GM19467 (cell line): Measurements from ENCODE around the gene CDKN1C.

Source experiments
- ATAC-seq: cut with Tn5 transposase; IDR thresholded peaks from one replicate; pipeline ENCODE4 v1.9.1; 2021; ENCODE audit warnings: mild to moderate bottlenecking, moderate library complexity; ENCODE audit not compliant: unreplicated experiment

The CDKN1C gene

DNA sequence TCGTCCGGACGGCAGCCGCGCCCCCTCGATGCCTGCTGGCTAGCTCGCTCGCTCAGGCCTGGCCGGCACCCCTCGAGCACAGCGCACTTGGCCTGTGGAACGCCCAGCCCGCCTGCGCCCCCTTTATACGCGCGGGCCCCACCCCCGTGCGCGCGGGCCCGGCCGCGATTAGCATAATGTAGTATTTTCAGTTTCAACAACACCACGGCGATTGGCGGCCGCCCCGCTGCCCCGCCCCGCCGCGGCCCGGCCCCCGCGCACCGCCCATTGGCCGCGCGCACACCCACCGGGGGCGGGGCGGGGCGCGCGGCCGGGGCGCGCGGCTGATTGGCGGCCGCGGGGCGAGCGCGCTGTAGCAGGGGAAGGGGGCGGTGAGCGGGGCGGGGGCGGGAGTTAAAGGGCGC is at the start of gene CDKN1C:
CDKN1C (minus strand) TSS at position 98 of the 404 bp plus-strand sequence. CDS start 319 bp downstream, outside the sequence.
- ATAC-seq = peak; percentile 68

DNA sequence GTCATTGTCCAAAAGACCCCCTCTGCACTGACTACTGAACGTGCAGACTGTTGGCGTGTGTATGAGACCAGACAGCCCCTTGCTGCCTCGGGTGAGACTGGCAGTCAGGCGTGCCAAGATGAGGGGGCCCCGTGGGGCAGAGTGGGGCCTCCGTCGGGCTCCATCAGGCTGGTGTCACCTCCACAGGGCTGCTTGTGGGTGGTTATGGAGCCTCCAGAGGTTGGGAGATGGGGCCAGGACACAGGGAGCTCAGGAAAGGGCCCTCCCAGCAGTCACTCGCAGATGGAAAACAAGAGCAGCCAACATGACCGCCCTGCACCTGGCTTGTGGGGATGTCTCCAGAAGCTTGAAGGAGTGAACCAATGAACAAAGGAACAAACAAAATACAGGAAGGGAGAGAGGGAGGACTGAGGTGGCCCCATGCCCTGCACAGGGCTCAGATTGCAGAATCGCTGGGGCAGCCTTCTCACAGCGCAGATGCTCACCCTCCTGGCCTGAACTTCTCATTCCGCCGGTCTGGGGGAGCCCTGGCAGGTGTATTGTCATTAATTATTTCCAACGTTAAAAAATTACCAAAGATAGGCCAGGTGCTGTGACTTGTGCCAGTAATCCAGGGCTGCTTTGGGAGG is 49.1 kb upstream of the CDKN1C start:
- ATAC-seq = no peak

DNA sequence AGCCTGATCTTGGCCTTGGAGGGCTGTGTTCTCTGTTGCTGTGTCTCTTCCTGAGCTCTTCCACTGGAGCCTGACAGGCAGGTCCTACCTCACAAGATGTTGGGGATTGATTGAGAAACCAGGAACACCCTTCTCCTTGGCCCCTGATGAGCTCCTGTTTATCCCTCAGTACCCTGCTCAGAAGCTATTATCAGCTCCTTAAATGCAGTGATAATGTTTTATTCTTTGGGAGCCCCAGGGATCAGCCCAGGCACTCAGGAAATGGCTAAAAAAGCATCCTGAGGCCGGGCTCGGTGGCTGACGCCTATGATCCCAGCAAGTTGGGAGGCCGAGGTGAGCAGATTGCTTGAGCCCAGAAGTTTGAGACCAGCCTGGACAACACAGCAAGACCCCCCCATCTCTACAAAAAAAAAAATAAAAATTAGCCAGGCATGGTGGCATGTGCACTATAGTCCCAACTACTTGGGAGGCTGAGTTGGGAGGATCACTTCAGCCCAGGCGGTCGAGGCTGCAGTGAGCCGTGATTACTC is 48.5 kb upstream of the CDKN1C start:
- no peak for ATAC-seq

DNA sequence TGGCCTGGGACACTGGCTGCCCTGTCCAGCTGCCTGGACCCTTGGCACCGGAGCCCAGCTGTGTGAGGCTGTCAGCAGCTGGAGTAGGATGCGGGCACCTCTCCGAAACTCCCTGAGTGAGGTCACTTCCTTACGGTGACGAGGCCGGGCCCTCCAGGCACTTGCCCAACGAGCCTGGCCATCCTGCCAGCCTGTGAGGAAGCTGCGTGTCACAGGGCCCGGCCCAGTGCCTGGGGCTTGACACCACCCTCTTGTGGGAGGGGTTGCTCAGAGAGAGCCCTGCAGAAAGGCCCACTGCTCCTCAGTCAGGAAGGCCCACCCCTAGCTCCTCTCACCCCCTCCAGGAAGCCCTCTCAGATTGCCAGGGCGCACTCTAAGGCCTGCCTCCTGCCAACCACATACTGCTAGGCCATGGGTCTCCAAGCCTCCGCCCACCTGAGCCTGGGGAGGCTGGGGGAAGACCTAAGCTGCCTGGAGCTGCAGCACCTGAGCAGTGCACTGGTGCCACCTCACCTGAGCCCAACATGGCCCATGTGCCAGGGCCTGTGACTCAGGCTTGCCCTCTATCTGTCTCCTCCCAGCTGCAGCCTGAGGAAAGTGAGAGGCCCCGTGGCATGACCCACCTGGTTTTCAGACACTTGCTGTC is 47.9 kb upstream of the CDKN1C start:
- no peak for ATAC-seq

DNA sequence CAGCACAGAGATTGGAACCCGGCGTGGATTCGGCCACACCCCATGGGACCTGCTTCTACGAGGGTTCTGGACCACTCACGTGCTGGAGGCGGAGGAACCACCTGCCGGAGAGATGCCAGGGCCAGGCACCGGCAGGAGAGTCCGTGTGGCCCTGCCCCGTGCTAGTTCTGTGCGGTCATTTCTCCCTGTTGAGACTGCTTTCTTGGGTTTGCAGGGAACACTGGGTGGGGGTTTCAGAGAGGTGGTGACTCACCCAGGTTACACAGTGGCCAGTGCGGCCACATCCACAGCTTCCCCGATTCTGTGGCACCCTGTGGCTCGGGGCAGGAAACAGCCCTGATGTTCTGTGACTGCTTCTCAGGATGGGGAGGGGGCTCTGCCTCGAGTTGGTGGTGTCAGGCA is 47.3 kb upstream of the CDKN1C start:
- no peak for ATAC-seq

DNA sequence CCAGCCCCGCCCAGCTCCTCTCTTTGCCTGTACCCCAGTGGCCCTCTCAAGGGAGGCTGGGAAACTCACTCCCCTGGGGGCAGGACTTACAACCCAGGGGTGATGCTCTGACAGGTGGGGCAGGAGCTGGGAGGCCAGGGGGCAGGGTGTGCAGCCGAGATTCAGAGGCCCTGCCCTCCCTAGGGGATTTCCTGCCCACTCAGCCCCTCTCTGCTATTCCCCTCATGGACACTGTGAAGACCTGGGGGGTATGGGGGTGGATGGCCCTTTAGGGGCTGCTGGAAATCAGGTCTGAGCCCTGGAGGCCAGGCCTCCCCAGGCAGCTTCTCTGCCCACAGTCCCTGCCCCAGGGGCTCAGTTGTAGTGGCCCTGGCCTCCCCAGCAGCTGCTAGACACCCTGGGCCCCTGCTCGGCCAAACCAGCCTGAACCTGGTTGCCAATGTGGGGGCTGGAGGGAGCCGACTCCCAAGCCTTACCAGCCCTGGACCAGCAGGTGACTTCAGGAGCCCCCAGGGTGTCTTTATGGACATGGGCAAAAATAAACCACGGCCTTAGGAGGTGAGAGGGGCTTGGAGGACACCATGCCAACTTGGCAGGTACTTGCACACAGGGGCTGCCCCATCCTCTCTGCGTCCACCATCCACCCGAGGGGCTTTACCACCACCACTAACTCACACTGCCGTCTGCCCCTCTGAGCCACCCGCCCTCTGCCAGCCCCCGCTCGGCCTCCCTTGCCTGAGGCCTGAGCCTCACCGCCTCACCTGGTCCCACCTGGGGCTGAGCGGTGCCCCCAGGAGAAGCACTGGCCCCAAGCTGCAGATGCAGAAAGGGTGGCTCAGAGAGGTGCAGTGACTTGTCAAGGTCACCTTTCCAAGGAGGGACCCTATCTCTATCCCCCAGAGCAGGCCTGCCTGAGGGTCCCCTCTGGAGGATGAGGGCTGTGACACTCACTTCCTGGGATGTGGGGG is 46.5 kb upstream of the CDKN1C start:
- ATAC-seq = no peak

DNA sequence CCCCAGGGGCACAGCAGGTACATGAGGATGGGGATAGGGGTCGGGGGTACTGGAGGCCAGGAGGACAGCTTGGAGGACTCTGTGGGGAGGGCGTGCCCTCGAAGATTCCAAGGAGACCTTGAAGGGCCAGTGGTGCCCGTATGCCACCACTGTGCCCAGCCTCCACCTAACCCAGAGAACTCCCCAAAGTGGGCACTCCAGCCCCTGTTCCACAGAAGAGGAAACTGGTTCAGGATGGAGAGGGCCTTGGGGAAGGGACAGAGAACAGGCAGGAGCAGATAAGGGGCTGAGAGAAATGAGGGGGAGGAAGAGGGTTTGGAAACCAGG is 45.8 kb upstream of the CDKN1C start:
- no peak for ATAC-seq

DNA sequence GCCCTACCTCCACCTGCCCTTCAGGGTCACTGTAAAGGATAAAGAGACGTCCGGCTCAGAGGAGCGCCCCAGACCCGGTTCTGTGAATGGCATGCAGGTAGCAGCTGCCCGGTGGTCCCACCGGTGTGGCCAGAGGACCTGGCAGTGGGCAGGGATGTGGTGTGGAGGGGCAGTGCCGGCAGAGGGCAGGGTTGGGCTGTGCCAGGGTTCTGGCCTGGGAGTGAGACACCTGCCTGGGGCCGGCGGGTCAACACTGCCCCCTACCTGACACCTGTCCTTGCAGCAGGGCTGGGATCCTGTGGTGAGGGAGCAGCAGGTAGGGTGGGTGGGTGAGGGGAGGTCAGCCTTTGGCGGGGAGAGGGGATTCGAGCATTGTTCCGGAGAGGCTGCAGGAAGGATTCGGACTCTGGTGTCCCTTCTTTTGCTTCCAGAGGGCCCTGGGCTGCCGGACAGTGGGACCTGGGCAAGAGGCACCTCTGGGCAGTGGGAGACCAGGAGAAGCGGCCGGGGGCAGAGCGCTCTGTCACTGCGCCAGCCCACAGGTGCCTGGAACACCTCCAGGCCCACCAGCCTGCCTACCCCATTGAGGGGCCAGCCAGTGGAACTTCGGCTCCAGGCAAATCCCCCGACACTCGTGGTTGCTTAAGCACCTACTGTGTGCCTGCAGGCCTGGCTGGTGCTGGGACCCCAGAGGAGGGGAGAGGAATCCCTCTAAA is 45.3 kb upstream of the CDKN1C start:
- no peak for ATAC-seq

DNA sequence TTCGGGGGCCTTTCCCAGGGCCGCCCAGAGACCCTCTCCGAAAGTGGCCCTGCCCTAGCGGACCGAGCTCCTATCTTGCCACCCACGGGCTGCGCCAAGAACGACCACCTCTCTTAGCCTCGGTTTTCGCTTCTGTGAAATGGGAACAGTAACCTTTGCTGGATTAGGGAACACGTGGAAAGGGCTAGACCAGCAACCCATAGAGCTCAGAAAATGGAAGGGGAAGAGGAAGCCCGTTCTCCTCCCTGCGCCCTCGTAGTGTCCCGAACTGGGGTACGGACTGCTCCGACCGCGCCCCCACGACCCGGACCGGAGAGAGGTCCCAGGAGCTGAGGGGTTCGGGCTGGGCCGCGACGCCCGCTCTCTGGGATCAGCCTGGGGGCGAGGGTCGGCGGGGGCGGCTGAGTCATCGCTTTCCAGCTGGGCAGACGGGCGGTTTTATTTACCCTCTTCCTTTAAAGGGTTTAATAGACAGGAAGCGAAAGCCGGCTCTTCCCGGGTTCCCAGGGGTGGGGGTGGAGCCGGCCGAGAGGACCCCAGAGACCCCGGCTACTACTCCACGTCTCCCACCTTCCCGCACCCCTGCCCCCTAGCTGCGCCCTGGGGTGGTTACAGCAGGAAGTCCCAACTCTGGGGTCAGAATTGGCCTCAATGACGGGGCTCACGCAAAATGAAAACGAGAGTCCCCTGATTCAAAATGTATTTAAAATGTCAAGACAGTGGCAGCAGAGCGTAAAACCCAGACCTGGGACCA is 44.6 kb upstream of the CDKN1C start:
- ATAC-seq = no peak

DNA sequence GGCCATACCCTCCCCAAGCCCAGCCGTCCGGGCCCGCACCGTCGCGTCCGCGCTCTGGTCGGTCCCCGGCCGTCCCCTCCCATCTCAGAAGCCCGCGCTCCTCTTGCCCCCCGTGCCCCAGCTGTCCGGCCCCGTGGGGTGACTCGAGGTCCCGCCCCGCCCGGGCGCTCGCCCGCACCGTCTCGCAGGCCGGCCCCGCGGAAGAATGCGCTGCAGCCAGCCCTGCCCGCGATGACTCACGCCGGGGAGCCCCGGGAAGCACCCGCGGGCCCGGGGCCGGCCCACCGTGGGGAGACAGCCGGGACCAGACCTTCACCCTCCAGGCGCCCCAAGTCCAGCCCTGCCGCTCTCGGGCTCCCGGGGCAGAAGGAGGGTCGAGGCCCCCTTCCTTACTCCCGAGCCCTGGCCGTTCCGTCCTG is 44.0 kb upstream of the CDKN1C start:
- ATAC-seq = no peak

DNA sequence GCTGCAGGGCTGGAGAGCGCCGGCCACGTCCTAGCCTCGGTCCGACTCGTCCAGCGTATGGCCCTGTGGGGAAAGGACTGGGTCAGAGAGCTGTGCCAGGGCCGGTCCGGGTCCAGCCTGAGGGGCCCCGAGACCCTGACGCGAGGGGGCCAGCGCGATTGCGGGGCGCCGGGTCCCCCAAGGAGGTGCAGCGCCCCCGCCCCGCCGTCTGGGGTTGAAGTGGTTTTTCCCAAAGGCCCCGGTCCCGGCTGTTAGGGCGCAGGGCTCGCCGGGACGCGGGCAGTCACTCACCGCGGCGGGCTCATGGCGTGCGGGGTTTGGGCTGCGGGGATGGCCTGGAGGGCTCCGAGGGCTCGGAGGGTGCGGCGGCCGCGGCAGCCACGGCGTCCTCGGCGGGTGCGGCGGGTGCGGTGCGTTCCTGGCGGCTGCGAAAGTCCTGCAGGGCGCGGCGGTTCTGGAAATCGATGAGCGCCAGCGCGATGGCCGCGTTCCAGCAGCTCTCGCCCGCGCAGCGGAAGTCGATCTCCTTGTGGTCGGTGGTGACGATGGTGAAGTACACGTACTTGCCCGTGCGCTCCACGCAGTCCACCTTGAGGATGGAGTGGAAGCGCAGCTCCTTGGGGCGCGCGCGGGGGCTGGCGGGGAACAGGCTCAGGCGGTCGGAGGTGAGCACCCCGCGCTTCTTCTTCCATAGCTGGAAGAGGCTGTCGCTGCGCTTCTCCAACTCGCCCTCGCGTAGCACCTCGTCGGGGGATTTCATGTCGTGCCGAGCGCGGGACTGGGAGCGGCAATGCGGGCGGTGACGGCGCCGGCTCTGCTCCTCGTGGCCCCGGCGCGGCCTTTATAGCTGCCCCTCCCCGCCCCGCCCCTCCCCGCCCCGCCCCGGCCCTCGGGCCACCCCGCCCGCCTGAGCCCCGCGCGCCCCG is 43.3 kb upstream of the CDKN1C start, which contains the start of gene PHLDA2:
PHLDA2 (minus strand) TSS at position 816 of the 926 bp plus-strand sequence; CDS start at position 760, 56 bp downstream.
- no peak for ATAC-seq

DNA sequence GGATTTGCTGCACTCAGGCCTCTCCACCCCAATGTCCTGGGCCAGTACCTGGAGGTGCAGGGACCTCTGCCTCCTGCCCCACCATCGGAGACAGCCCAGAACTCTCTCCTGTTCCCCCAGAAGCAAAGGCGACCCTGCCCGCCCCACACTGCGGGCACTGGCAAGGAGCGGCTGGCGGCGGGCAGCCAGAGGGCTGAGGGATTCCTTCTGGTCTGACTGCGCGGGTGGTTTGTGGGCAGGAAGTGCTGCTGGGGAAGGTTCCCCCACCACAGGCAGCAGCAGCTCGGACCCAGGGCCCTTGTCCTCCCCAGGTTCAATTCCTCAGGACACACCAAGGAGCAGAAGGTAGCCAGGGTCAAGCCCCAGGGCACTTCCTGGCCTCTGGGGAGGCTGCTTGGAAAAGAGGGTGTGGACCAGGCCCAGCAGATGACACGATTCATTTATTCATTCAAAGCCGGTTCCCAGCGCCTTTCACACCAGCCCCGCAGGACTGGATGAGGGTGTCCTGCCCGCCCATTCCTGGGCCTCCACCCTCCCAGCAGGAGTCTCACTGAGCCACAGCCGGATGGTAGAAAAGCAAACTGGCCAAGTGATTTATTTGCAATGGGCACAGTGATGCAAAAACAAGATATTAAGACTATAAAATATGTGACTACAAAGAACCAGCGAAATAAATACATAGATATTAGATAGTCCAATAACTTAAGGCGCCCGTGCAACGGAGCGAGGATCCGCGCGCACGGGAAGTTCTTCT is 42.5 kb upstream of the CDKN1C start:
- no peak for ATAC-seq

DNA sequence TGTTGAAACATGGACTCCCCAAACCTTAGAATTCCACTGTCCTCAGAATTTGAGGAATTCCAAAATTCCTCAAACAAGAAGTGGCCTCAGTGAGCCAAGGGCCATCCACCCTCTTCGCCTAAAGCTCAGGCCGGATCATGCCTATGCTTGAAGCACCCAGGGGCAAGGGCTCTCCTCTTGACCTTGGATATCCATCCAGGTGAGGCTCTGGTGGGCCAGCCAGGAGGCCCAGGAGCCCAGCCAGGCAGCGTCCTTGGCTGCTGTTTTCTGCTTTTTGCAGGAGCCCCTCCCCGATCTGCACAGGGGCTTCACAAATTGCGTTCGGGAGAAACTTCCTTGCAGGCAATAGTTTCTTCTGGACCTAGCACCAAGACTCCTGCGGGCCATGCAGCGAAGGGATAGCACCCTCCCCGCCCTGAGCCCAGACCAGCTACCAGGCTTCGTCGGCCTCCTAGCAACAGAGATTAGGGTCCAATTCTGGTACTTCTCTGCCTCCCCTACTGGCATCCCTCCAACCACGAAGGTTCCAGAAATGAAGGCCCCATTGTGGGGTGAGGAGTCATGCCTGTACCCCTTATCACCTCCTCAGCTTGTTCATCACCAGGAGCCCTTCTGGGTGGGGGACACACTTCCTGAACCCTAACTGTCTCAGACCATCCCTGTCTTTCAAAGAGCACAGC is 41.7 kb upstream of the CDKN1C start:
- no peak for ATAC-seq

DNA sequence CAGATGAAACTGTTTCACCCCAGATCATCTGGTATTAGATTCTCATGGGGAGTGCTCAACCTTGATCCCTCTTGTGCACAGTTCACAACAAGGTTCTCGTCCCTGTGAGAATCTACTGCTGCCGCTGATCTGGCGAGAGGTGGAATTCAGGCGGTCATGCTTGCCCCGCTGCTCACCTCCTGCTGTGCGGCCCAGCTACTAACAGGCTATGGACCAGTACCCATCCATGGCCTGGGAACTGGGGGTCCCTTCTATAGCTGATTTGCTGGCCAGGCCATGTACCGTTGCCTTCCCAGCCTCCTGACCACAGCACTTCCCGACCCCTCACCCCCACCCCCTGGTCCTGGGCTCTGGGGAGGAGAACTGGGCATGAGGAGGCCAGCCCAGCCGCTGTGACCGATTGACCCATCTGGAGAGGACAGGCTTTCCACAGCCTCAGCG is 41.1 kb upstream of the CDKN1C start:
- ATAC-seq = no peak

DNA sequence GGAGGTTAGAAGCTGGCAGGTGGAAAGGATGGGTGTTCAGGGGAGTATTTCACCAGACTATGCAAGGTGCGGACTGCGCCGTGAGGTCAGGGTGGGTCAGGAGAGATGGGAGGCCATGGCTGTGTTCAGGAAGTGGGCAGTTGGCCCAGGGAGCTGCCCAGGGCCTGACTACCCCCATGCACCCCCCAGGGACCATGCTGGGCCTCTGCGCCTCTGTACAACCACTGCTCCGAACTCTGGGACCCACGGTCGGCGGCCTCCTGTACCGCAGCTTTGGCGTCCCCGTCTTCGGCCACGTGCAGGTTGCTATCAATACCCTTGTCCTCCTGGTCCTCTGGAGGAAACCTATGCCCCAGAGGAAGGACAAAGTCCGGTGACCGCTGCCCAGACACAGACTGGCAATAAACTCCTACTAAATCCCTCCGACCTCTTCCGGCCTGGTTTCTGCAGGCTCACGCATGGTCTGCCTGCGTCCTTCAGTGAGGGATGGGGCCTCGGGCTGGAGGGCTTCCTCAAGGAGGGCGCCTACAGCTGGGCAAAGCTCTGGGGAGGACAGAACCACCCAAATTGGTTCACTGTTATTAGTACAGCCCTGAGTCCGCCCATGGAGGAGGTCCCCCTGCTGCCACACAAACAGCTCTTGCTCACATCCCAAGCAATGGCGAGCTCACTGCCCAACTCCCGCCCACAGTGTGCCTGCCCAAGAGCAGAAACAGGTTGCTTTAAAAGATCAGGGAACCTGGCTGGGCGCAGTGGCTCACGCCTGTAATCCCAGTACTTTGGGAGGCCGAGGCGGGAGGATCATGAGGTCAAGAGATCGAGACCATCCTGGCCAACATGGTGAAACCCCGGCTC is 39.5 kb upstream of the CDKN1C start:
- ATAC-seq = no peak

DNA sequence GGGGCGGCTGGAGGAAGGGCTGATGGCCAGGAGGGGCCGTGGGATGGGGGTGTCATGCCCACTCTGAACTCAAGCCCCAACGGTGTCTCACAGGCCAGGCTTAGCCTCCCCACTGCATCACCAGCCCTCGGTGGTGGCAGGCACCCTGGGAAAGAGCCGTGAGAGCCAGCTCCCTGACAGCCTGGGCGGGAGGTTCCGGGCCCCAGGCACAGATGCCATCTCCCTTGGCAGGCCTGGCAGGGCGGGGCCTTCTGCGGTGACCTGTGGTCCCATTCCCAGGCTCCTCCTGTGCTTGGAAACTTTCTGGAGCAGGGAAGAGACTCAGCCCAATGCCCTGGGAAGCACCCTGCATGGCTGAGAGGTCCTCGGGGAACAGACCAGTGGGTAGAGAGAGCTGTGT is 38.8 kb upstream of the CDKN1C start:
- no peak for ATAC-seq
